Caco-2 (cell line): ENCODE results near the gene TRIM71. TPM values are rescaled to one million over a fixed set of nuclear protein-coding genes. Genes with fewer than 3 reads are reported as not detected.
A peak's percentile ranks its signal among the peaks of the same experiment; 100 is the strongest.
"Not testable (repeated sequence)": the region's sequence is repeated elsewhere in the genome, so short reads cannot be mapped to it uniquely, and the experiment has no call there.

Experiments used
- BruUV-seq: library from RNA; stranded (reverse); fragments of 400-500 nt; replicated peaks from 2 replicates; lab custom pipeline; 2021; lab: Mats Ljungman, UMichigan
- CTCF ChIA-PET: fragments of 300-600 bp; sonication (Branson Sonifier 250); formaldehyde crosslinking; loops from one replicate; lab custom pipeline; 2022; ENCODE audit warnings: antibody characterized with exemption; lab: Charles Lee
- POLR2A ChIA-PET: fragments of 300-600 bp; sonication (Branson Sonifier 250); formaldehyde crosslinking; loops from one replicate; lab custom pipeline; 2022; ENCODE audit warnings: antibody characterized with exemption; lab: Charles Lee
- DNase-seq, 2 experiments: peaks; one replicate each; pipeline versions ENCODE4 v3.0.0 to v3.0.0-alpha.2; 2020 to 2022
- H3K27me3 ChIP-seq: replicated peaks from 2 replicates; pipeline ENCODE4 v1.6.0; 2011; ENCODE audit warnings: low read length; ENCODE audit not compliant: control insufficient read depth, insufficient read depth
- H3K36me3 ChIP-seq: 2 replicates; pipeline ENCODE4 v1.5.1; 2011; ENCODE audit warnings: low read length; ENCODE audit not compliant: control insufficient read depth, insufficient read depth
- H3K4me1 ChIP-seq: fragments of 250-450 bp; sonication (Bioruptor Pico); 2 replicates; pipeline ENCODE4 v1.5.1; 2020; ENCODE audit warnings: mild to moderate bottlenecking
- H3K4me3 ChIP-seq: 2 replicates; pipeline ENCODE4 v1.5.1; 2011; ENCODE audit warnings: low read depth, mild to moderate bottlenecking, control low read depth, low read length
- H3K9me3 ChIP-seq: fragments of 250-450 bp; sonication (Bioruptor Pico); 2 replicates; pipeline ENCODE4 v1.5.1; 2020; ENCODE audit warnings: mild to moderate bottlenecking, moderate library complexity
- H3K27ac Mint-ChIP-seq: one replicate; pipeline ENCODE4 v1.8.0; 2022; ENCODE audit warnings: mixed read lengths; ENCODE audit not compliant: unreplicated experiment
- H3K27me3 Mint-ChIP-seq: one replicate; pipeline ENCODE4 v1.8.0; 2022; ENCODE audit warnings: mixed read lengths; ENCODE audit not compliant: insufficient read depth, unreplicated experiment
- H3K36me3 Mint-ChIP-seq: one replicate; pipeline ENCODE4 v1.8.0; 2022; ENCODE audit warnings: mild to moderate bottlenecking, mixed read lengths; ENCODE audit not compliant: insufficient read depth, unreplicated experiment
- H3K4me1 Mint-ChIP-seq: one replicate; pipeline ENCODE4 v1.8.0; 2022; ENCODE audit warnings: low read depth, mixed read lengths; ENCODE audit not compliant: unreplicated experiment
- H3K4me3 Mint-ChIP-seq: one replicate; pipeline ENCODE4 v1.8.0; 2022; ENCODE audit warnings: mild to moderate bottlenecking, moderate library complexity, mixed read lengths; ENCODE audit not compliant: unreplicated experiment
- H3K9me3 Mint-ChIP-seq: one replicate; pipeline ENCODE4 v1.8.0; 2022; ENCODE audit warnings: mixed read lengths; ENCODE audit not compliant: unreplicated experiment
- intact Hi-C: fragments of 100-400 bp; cut with micrococcal nuclease; formaldehyde crosslinking; loops from one replicate; pipeline ENCODE4 v1.10.0; 2022; ENCODE audit not compliant: unreplicated experiment
- total RNA-seq: library from RNA; stranded (reverse); gene quantifications from 2 replicates; pipeline ENCODE4 v1.2.3, GENCODE V29; 2022
- TF ChIP-seq, protein P1 (sequence below), 2 experiments: fragments of 200-600 bp in 1 of 2; IDR thresholded peaks; 1 replicate in 1 of 2; 2 replicates in 1 of 2; pipeline versions ENCODE4 v1.5.1 to v1.8.0; 2011 to 2022; ENCODE audit warnings: antibody characterized with exemption in 1 of 2, control low read depth in 1 of 2, inconsistent platforms in 1 of 2, low read depth in 1 of 2, low read length in 1 of 2, mild to moderate bottlenecking in 1 of 2, moderate library complexity in 1 of 2; ENCODE audit not compliant: insufficient read depth in 1 of 2, severe bottlenecking in 1 of 2, unreplicated experiment in 1 of 2

TRIM71 gene
- total RNA-seq, 1 experiment from 2014 or later = 68.4 TPM

DNA sequence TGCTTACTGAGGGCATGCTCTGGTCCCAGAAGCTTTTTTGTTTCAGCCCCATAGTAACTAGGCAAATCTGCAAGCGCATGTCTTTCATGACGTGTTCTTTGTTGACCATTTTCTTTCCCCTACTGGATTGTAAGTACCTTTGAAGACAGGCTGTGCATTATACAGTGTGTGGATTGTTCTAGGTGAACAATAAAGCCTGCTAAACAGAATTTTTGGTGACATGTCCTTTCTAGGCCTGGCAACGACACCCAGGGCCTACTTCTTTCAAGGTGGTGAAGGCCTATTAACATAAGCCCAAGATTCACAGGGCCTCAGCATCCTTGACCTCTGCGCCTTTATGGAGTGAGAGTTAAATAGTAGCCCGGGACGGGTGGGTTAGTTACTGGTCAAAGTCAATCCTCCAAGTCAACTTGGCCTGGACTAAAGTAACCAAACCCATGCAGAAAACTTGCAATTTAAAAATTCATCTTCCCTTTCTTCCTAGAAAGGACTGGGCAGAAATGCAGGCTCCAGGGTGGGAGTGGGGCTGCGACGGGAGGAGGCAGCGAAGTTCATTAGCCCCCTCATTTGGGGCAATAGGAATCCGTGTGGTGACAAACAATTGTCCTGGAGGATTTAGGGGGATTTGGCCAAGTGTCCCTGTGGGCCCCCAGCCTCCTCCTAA is 37.6 kb upstream of the TRIM71 start:
- peak overlapping the region; percentile 95 for H3K4me3 Mint-ChIP-seq
- TF ChIP-seq, protein P1, sequence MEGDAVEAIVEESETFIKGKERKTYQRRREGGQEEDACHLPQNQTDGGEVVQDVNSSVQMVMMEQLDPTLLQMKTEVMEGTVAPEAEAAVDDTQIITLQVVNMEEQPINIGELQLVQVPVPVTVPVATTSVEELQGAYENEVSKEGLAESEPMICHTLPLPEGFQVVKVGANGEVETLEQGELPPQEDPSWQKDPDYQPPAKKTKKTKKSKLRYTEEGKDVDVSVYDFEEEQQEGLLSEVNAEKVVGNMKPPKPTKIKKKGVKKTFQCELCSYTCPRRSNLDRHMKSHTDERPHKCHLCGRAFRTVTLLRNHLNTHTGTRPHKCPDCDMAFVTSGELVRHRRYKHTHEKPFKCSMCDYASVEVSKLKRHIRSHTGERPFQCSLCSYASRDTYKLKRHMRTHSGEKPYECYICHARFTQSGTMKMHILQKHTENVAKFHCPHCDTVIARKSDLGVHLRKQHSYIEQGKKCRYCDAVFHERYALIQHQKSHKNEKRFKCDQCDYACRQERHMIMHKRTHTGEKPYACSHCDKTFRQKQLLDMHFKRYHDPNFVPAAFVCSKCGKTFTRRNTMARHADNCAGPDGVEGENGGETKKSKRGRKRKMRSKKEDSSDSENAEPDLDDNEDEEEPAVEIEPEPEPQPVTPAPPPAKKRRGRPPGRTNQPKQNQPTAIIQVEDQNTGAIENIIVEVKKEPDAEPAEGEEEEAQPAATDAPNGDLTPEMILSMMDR (IDR thresholded peaks at IDR 0.05; ENCODE audit: insufficient read depth in 1 of 2, low read depth in 1 of 2, low read length in 1 of 2, severe bottlenecking in 1 of 2, unreplicated experiment in 1 of 2) = no peak
- Histone ChIP-seq H3K4me3 (peak overlapping the region; percentile 88), H3K27me3 (no peaks in the 10 kb centered on the region), H3K4me1 (peaks cover 11% of the 10 kb centered on the region), H3K36me3 (no peaks in the 10 kb centered on the region), H3K9me3 (no peaks in the 10 kb centered on the region)
- intact Hi-C loops = loop anchor here (1.0 kb wide), 1 partner anchor 154 kb away; no protein-coding TSS in a partner anchor
- H3K9me3 Mint-ChIP-seq = no peaks in the 10 kb centered on the region
- peaks cover 13% of the 10 kb centered on the region for H3K4me1 Mint-ChIP-seq
- peak in 1 of 2 experiments; percentile 9 for DNase-seq
- H3K27me3 Mint-ChIP-seq = no peaks in the 10 kb centered on the region
- BruUV-seq = TSS peak; percentile 89
- H3K27ac Mint-ChIP-seq = peak overlapping the region; percentile 95
- peaks cover 19% of the 10 kb centered on the region for H3K36me3 Mint-ChIP-seq
- ChIA-PET CTCF (interaction anchor here (0.6 to 2.5 kb wide), 4 partner anchors 11 to 270 kb away, joined by 3 to 11 read pairs (median 4); no protein-coding TSS in a partner anchor), POLR2A (interaction anchor here (0.7 kb wide), 1 partner anchor 141 kb away, joined by 3 read pairs; no protein-coding TSS in a partner anchor)

DNA sequence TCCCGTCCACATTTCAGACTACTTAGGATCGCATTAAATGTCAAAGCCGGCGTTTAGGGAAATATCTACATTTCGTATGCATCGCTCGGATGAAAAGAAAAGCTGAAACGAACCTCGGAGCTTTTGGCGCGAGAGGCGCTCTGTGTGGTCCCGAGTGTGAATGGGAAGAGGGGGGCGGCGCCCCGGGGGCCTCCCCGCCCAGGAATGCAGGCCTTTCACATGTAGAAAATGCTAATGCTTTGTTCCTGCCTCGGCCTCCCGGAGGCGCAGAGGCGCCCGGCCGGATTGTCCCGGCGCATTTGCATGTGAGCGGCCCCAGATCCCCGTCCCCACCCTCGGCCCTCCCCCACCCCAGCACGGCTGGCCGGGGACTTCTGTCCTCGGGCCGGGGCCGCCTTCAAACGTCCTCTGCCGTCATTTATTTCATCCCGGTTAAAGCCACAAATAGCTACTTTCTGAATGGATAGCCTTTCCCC is 37.0 kb upstream of the TRIM71 start:
- no peaks in the 10 kb centered on the region for H3K9me3 ChIP-seq
- Mint-ChIP-seq H3K27me3 (no peaks in the 10 kb centered on the region), H3K36me3 (peaks cover 19% of the 10 kb centered on the region), H3K4me1 (peaks cover 13% of the 10 kb centered on the region), H3K27ac (peak overlapping the region; percentile 95), H3K9me3 (no peaks in the 10 kb centered on the region), H3K4me3 (peak overlapping the region; percentile 95)
- TF ChIP-seq, protein P1 (IDR thresholded peaks at IDR 0.05; ENCODE audit: insufficient read depth in 1 of 2, low read depth in 1 of 2, low read length in 1 of 2, severe bottlenecking in 1 of 2, unreplicated experiment in 1 of 2) = peak in 1 of 2 experiments; percentile 47
- peak; percentile 91 to 92 for DNase-seq
- ChIA-PET CTCF (interaction anchor here (0.6 to 2.5 kb wide), 5 partner anchors 11 to 271 kb away, joined by 3 to 11 read pairs (median 4); no protein-coding TSS in a partner anchor), POLR2A (interaction anchor here (0.6 to 0.7 kb wide), 2 partner anchors 71 to 140 kb away, joined by 3 read pairs; no protein-coding TSS in a partner anchor)
- peaks cover 11% of the 10 kb centered on the region for H3K4me1 ChIP-seq
- no peaks in the 10 kb centered on the region for H3K36me3 ChIP-seq
- intact Hi-C loops = loop anchor here (1.0 kb wide), 5 partner anchors 14 to 154 kb away; no protein-coding TSS in a partner anchor
- peak overlapping the region; percentile 88 for H3K4me3 ChIP-seq
- no TSS peak for BruUV-seq
- H3K27me3 ChIP-seq = no peaks in the 10 kb centered on the region

DNA sequence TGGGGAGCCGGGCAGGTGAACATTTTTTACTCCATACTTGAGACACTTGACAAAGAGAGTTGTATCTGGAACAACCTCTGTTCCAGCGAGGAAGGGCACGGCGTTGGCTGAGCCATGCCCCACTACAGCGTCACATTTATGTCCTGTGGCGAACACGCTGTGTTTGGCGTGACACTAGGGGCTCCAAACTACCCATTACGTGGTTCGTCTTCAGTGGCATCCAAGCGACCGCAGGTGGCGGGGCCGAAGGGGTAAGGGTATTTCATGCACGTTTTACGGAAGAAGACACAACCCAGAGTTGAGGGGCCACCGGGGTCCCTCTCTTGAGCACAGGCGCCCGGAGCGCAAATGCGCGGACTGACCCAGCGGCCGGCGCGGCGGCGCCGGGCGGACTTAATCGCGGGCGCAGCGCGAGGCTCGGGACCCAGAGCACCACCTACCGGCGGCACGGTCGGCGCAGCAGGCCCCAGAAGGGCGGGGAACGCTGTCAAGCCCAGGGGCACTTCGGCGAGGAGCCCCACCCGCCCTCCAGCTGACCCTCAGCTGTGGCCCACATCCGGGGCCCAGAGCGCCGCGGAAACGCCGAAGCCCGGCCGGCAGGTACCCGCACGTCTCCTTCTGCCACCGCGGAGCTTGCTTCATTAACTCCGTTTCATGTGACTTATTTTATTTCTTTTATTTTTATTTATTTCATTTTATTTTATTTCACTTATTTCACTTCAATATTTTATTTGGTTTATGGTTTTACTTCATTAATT is 36.4 kb upstream of the TRIM71 start:
- Mint-ChIP-seq H3K9me3 (no peaks in the 10 kb centered on the region), H3K4me3 (peak overlapping the region; percentile 95), H3K36me3 (peaks cover 19% of the 10 kb centered on the region), H3K27me3 (no peaks in the 10 kb centered on the region), H3K27ac (peak overlapping the region; percentile 95), H3K4me1 (peaks cover 13% of the 10 kb centered on the region)
- peaks cover 11% of the 10 kb centered on the region for H3K4me1 ChIP-seq
- CTCF ChIA-PET = interaction anchor here (0.6 to 2.5 kb wide), 9 partner anchors 10 to 272 kb away, joined by 3 to 11 read pairs (median 4); no protein-coding TSS in a partner anchor
- no peaks in the 10 kb centered on the region for H3K9me3 ChIP-seq
- peak; percentile 89 to 92 for DNase-seq
- H3K36me3 ChIP-seq = no peaks in the 10 kb centered on the region
- TF ChIP-seq, protein P1 (IDR thresholded peaks at IDR 0.05; ENCODE audit: insufficient read depth in 1 of 2, low read depth in 1 of 2, low read length in 1 of 2, severe bottlenecking in 1 of 2, unreplicated experiment in 1 of 2) = peak; percentile 77 to 80
- no peaks in the 10 kb centered on the region for H3K27me3 ChIP-seq
- intact Hi-C loops = loop anchor here (1.0 kb wide), 4 partner anchors 13 to 59 kb away; no protein-coding TSS in a partner anchor
- POLR2A ChIA-PET = interaction anchor here (0.6 kb wide), 2 partner anchors 54 to 72 kb away, joined by 3 to 6 read pairs; no protein-coding TSS in a partner anchor
- BruUV-seq = TSS peak; percentile 62
- H3K4me3 ChIP-seq = peak overlapping the region; percentile 88

DNA sequence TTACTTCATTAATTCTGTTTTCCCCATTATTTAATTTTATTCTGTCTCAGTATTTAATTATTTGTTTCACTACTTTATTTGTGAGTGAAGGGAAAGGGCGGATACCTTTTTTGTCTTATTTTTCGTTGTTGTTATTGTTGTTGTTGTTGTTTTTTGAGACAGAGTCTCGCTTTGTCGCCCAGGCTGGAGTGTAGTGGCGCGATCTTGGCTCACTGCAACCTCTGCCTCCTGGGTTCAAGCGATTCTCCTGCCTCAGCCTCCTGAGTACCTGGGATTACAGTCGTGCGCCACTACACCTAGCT is 35.9 kb upstream of the TRIM71 start:
- CTCF ChIA-PET = interaction anchor here (1.0 to 2.5 kb wide), 6 partner anchors 10 to 144 kb away, joined by 3 to 11 read pairs (median 4); no protein-coding TSS in a partner anchor
- H3K36me3 ChIP-seq, DNase-seq, BruUV-seq, H3K27me3 ChIP-seq, H3K9me3 Mint-ChIP-seq, H3K9me3 ChIP-seq, H3K27me3 Mint-ChIP-seq: not testable (repeated sequence)
- intact Hi-C loops = loop anchor here (1.0 kb wide), 4 partner anchors 12 to 58 kb away; no protein-coding TSS in a partner anchor
- peak overlapping the region; percentile 88 for H3K4me3 ChIP-seq
- POLR2A ChIA-PET = interaction anchor here (0.6 kb wide), 1 partner anchor 54 kb away, joined by 6 read pairs; no protein-coding TSS in a partner anchor
- Mint-ChIP-seq H3K27ac (peak overlapping the region; percentile 58), H3K36me3 (peaks cover 19% of the 10 kb centered on the region), H3K4me1 (peaks cover 13% of the 10 kb centered on the region), H3K4me3 (peak overlapping the region; percentile 95)
- H3K4me1 ChIP-seq = peaks cover 11% of the 10 kb centered on the region
